Fibroblast of pulmonary artery (primary cell): ENCODE measurements around the gene MAST3.

ENCODE experiments used
- DNase-seq: peaks from one replicate; pipeline ENCODE4 v3.0.0-alpha.2; 2010; ENCODE audit warnings: low read depth
- H3K4me3 ChIP-seq: replicated peaks from 2 replicates; pipeline ENCODE4 v1.5.1; 2011; ENCODE audit warnings: low read depth, mild to moderate bottlenecking, control low read depth, low read length, moderate library complexity
- TF ChIP-seq, protein P1 (sequence below): IDR thresholded peaks from 2 replicates; pipeline ENCODE4 v1.5.1; 2011; ENCODE audit warnings: mild to moderate bottlenecking, control low read depth, low read length, inconsistent platforms; ENCODE audit errors: missing control alignments

Gene MAST3

DNA sequence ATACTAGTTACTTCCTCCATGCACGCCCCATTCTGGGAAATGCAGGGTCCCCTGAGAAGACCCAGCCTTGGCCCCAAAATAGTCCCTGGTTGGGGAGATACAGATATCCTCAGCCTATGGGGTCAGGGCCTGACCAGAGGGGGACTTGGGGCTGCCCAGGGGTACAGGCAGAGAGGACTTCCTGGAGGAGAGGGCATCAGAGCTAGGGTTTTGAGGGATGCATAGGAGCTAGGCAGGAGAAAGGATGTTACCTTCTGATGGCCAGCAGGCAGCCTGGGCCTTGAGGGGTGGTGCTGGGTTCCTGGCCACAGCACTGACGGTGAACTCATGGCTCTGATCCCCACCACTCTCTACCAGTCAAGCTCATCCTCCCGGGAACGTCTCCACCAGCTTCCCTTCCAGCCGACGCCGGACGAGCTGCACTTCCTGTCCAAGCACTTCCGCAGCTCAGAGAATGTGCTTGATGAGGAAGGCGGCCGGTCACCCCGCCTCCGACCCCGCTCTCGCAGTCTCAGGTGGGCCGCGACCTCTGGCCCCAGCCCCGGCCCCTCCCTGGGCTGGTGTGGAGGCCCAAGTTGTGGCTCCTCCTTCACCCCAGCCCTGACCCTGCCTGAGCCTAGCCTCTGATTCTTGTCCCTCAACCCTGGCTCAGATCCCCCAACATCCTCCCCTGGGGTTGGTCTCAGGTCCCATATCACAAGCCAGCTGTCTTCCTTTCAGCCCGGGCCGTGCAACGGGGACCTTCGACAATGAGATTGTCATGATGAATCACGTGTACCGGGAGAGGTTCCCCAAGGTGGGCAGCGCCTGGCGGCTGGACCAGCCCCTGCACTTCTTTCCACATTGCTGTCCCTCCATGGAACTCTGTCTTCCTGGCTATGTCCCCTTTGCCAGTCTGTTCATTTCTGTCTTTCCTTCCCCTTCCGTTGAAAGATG lies 25.6 kb downstream of the MAST3 start:
- no peak overlapping the region for H3K4me3 ChIP-seq
- TF ChIP-seq, protein P1, sequence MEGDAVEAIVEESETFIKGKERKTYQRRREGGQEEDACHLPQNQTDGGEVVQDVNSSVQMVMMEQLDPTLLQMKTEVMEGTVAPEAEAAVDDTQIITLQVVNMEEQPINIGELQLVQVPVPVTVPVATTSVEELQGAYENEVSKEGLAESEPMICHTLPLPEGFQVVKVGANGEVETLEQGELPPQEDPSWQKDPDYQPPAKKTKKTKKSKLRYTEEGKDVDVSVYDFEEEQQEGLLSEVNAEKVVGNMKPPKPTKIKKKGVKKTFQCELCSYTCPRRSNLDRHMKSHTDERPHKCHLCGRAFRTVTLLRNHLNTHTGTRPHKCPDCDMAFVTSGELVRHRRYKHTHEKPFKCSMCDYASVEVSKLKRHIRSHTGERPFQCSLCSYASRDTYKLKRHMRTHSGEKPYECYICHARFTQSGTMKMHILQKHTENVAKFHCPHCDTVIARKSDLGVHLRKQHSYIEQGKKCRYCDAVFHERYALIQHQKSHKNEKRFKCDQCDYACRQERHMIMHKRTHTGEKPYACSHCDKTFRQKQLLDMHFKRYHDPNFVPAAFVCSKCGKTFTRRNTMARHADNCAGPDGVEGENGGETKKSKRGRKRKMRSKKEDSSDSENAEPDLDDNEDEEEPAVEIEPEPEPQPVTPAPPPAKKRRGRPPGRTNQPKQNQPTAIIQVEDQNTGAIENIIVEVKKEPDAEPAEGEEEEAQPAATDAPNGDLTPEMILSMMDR = no peak

DNA sequence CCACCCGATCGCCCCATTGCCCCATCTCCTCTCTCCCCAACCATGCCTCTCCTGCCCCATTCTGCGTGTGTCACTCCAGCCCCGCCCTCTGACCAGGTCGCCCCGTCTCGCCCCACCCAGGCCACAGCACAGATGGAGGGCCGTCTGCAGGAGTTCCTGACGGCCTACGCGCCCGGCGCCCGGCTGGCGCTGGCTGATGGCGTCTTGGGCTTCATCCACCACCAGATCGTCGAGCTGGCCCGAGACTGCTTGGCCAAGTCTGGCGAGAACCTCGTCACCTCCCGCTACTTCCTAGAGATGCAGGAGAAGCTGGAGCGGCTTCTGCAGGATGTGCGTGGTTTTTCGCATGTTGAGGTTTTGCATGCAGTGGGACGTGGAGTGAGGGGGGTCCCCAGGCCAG lies 26.2 kb downstream of the MAST3 start:
- H3K4me3 ChIP-seq = no peak overlapping the region
- TF ChIP-seq, protein P1 = no peak
- DNase-seq = no peak

More for the DNA sequence above, 25.6 kb downstream of the MAST3 start:
- DNase-seq = no peak

DNA sequence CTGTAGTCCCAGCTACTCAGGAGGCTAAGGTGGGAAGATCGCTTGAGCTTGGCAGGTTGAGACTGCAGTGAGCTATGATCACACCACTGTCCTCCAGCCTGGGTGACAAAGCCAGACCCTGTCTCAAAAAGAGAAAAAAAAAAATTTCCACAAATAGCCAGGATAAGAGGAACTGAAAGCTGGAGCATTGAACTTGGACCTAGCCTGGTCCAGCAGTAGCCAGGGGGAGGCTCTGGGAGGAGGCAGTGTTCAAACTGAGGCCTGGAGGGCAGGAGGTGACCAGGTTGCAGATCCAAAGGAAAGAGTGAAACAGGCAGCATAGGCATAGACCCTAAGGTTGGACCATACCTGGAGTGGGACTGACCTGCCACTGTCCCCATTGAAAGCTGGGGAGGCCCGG lies 28.5 kb downstream of the MAST3 start:
- TF ChIP-seq, protein P1 = no peak
- no peak for DNase-seq
- no peak overlapping the region for H3K4me3 ChIP-seq

DNA sequence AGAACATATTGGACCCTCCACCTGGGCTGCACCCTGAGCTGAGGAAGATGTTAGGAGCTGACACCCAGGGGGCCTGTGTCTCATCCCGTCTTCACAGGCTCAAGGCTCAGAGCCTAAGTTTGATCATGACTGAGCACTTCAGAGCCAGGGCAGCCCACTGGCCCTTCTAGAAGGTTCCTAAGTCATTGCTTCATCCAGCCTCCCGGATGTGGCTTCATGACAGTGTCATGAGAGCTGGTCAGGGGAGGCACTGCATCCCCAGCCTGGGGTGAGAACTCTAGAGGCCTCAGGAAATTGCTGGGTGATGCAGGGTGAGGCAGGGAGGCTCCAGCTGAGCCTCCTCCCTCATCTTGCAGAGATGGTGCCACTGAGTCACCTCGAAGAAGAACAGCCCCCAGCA lies 30.5 kb downstream of the MAST3 start:
- H3K4me3 ChIP-seq = no peak overlapping the region
- TF ChIP-seq, protein P1 = no peak
- no peak for DNase-seq

DNA sequence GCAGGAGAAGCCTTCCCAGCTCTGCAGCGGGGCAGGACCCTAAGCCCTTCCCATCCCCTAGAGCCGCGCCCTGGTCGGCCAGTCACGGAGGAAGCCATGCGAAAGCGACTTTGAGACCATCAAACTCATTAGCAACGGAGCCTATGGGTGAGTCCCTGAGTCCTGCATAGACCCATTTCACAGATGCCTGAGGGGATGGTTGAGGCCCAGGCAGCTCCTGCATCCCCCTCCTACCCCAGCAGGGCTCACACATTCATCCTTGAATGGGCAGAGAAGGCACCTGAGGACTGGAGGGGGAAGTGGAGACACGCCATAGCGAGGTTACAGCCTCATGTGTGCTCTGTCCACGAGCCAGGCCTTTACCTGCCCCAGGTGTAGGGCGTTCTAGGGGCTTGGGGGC lies 31.2 kb downstream of the MAST3 start:
- TF ChIP-seq, protein P1 = no peak
- H3K4me3 ChIP-seq = no peak overlapping the region
- no peak for DNase-seq

DNA sequence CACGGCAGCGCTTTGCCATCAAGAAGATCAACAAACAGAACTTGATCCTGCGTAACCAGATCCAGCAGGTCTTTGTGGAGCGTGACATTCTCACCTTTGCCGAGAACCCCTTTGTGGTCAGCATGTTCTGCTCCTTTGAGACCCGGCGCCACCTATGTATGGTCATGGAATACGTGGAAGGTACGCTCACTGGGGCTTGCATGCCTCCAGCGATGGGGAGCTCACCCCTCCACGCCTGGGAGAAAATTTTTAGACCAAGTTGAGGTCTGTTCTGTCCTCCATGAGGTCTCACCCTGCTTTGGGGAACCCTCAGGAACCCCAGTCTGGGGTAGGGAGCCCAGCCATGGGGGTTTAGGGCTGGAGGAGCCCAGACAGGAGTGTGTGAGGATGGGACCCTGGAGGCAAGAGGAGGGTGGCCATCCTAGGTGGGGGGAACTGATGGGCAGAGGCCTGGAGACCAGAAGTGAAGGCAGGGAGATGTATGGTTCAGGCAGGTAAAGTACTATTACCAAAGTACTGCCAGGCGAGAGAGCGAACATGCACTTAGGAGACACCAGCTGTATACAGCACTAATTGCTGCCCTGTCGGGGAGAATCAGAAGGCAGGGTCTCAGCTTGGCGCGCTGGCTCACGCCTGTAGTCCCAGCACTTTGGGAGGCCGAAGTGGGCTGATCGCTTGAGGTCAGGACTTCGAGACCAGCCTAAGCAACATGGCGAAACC lies 33.1 kb downstream of the MAST3 start:
- no peak overlapping the region for H3K4me3 ChIP-seq
- DNase-seq = no peak
- TF ChIP-seq, protein P1 = no peak
